Stimulated activated CD8-positive, alpha-beta memory T cell treated with anti-CD3 and anti-CD28 coated beads, Interleukin-15, amount 100 ng/mL, for 24 hours (primary cell): Measurements from ENCODE around the gene F12.
A peak's percentile ranks its signal among the peaks of the same experiment; 100 is the strongest.
"Not testable (repeated sequence)": the region's sequence is repeated elsewhere in the genome, so short reads cannot be mapped to it uniquely, and the experiment has no call there.

Experiments used
- DNase-seq: peaks from one replicate; pipeline ENCODE4 v3.0.0-alpha.2; 2020; ENCODE audit warnings: low read depth

The F12 gene

GRCh38 chr5:177368869-177369644, 40.3 kb downstream of the F12 start:
- DNase-seq: no peak

- no peak for DNase-seq
These were observed 41.1 kb downstream of the F12 start for GRCh38 chr5:177367981-177368868.

- DNase-seq: no peak
These were observed 42.0 kb downstream of the F12 start for GRCh38 chr5:177367323-177367848.

- no peak for DNase-seq
These were observed 42.6 kb downstream of the F12 start for GRCh38 chr5:177366528-177367322.

- DNase-seq: no peak
These were observed 43.4 kb downstream of the F12 start for GRCh38 chr5:177365845-177366527.

- DNase-seq: no peak
These were observed 45.0 kb downstream of the F12 start for GRCh38 chr5:177364159-177364962.

- no peak for DNase-seq
These were observed 45.8 kb downstream of the F12 start for GRCh38 chr5:177363565-177363964.

GRCh38 chr5:177362610-177363507, 46.5 kb downstream of the F12 start:
- DNase-seq: peak; percentile 40

- no peak for DNase-seq
These were observed 47.1 kb downstream of the F12 start for GRCh38 chr5:177362292-177362609.

GRCh38 chr5:177361418-177362291, 47.7 kb downstream of the F12 start:
- DNase-seq: no peak

GRCh38 chr5:177360740-177361139, 48.6 kb downstream of the F12 start:
- DNase-seq: not testable (repeated sequence)

GRCh38 chr5:177359860-177360259, 49.5 kb downstream of the F12 start:
- no peak for DNase-seq

- DNase-seq: no peak
These were observed 49.9 kb downstream of the F12 start for GRCh38 chr5:177359451-177359851.

- no peak for DNase-seq
These were observed 51.0 kb downstream of the F12 start for GRCh38 chr5:177358370-177358819.

- DNase-seq: no peak
These were observed 51.7 kb downstream of the F12 start, which contains the start of gene RGS14 for GRCh38 chr5:177357459-177358351. RGS14 (plus strand) TSS chr5:177357924; CDS start chr5:177358025, 101 bp downstream.

GRCh38 chr5:177357146-177357458, 52.3 kb downstream of the F12 start:
- no peak for DNase-seq

- DNase-seq: no peak
These were observed 52.6 kb downstream of the F12 start for GRCh38 chr5:177356746-177357145.

- DNase-seq: no peak
These were observed 53.5 kb downstream of the F12 start for GRCh38 chr5:177355868-177356168.
